ENCODE data around the gene CLIC6.

GRCh38 chr21:34625030-34625593, 43.7 kb upstream of the CLIC6 start:
- TF ChIP-seq SIRT6 (IDR thresholded peaks at IDR 0.05; ENCODE audit: low read length) (no peak), EP300 (IDR thresholded peaks at IDR 0.05; ENCODE audit: borderline replicate concordance in 1 of 2, low read depth in 2 of 2, low read length in 2 of 2) (no peak), CTCF (IDR thresholded peaks at IDR 0.05; ENCODE audit: control extremely low read depth in 1 of 3, insufficient read depth in 1 of 3, low read depth in 1 of 3, low read length in 3 of 3) (no peak), POLR2A (IDR thresholded peaks at IDR 0.05; ENCODE audit: control extremely low read depth in 1 of 2, low read depth in 2 of 2, low read length in 2 of 2) (no peak)
